ENCODE data around the gene LAG3. TPM values are rescaled to one million over a fixed set of nuclear protein-coding genes. Genes with fewer than 3 reads are reported as not detected.

The LAG3 gene
- total and polyA plus RNA-seq, 2 experiments from 2014 or later: 3.7 to 4.7 TPM

GRCh38 chr12:6825398-6826124 is 53.2 kb downstream of the LAG3 start:
- no peak overlapping the region for H3K27ac ChIP-seq (ENCODE audit: low read depth)
- H3K4me3 ChIP-seq: peak overlapping the region; percentile 63
- peaks cover 57% of the 10 kb centered on the region for H3K4me1 Mint-ChIP-seq

GRCh38 chr12:6826125-6826733 is 53.9 kb downstream of the LAG3 start:
- Mint-ChIP-seq H3K27ac (no peak overlapping the region), H3K4me1 (peaks cover 53% of the 10 kb centered on the region), H3K9me3 (no peaks in the 10 kb centered on the region), H3K27me3 (ENCODE audit: insufficient read depth, low read depth, poor library complexity) (peaks cover 23% of the 10 kb centered on the region), H3K36me3 (ENCODE audit: low read depth) (peaks cover 21% of the 10 kb centered on the region), H3K4me3 (no peak overlapping the region; the same call in 2 of the 3 replicates)
- DNase-seq (ENCODE audit: low spot score): no peak
- no peak overlapping the region for H3K27ac ChIP-seq (ENCODE audit: low read depth)
- H3F3A ChIP-seq (replicated peaks; ENCODE audit: low read depth): peaks cover 17% of the 10 kb centered on the region
- no peaks in the 10 kb centered on the region for H3K9me2 ChIP-seq (ENCODE audit: insufficient read depth)
- H4K20me1 ChIP-seq (replicated peaks; ENCODE audit: insufficient read depth): no peaks in the 10 kb centered on the region
- H3K4me3 ChIP-seq: no peak overlapping the region
- peaks cover 9% of the 10 kb centered on the region for H3K79me2 ChIP-seq (replicated peaks; ENCODE audit: insufficient read depth)
- peak overlapping the region; percentile 88; the same call in 1 of the 2 replicates for H3K4me2 ChIP-seq
- peaks cover 46% of the 10 kb centered on the region for H3K27me3 ChIP-seq (ENCODE audit: insufficient read depth)
- H2AFZ ChIP-seq: no peak overlapping the region
- peaks cover 40% of the 10 kb centered on the region for H3K4me1 ChIP-seq (ENCODE audit: insufficient read depth)
- no peak for ATAC-seq
- 0 out of 2 replicates have a peak, but pooled peaks cover 3% of the 10 kb centered on the region for H3K36me3 ChIP-seq (ENCODE audit: insufficient read depth)
- TF ChIP-seq POLR2AphosphoS5 (IDR thresholded peaks at IDR 0.05; ENCODE audit: low read depth) (no peak), CTCF (conservative IDR thresholded peaks at IDR 0.05; ENCODE audit: low read depth in 2 of 2) (no peak), ZNF462 (CRISPR knock-in tag; IDR thresholded peaks at IDR 0.05) (no peak), EZH2phosphoT487 (IDR thresholded peaks at IDR 0.05; ENCODE audit: unreplicated experiment) (no peak), CREB1 (CRISPR knock-in tag; IDR thresholded peaks at IDR 0.05; ENCODE audit: low read depth) (no peak)

More at GRCh38 chr12:6825398-6826124, 53.2 kb downstream of the LAG3 start:
- Histone ChIP-seq H3K9me2 (ENCODE audit: insufficient read depth) (no peaks in the 10 kb centered on the region), H3F3A (replicated peaks; ENCODE audit: low read depth) (peaks cover 17% of the 10 kb centered on the region), H3K27me3 (ENCODE audit: insufficient read depth) (peaks cover 46% of the 10 kb centered on the region), H3K79me2 (replicated peaks; ENCODE audit: insufficient read depth) (peaks cover 9% of the 10 kb centered on the region), H3K36me3 (ENCODE audit: insufficient read depth) (no peaks in the 10 kb centered on the region), H4K20me1 (replicated peaks; ENCODE audit: insufficient read depth) (no peaks in the 10 kb centered on the region), H3K4me2 (peak overlapping the region; percentile 88), H3K4me1 (ENCODE audit: insufficient read depth) (peaks cover 45% of the 10 kb centered on the region), H2AFZ (no peak overlapping the region)
- H3K4me3 Mint-ChIP-seq: peak overlapping the region; percentile 66
- peaks cover 30% of the 10 kb centered on the region for H3K27me3 Mint-ChIP-seq (ENCODE audit: insufficient read depth, low read depth, poor library complexity)
- DNase-seq (ENCODE audit: low spot score) (peak; percentile 91), ATAC-seq (peak; percentile 27)
- peaks cover 14% of the 10 kb centered on the region for H3K36me3 Mint-ChIP-seq (ENCODE audit: low read depth)
- TF ChIP-seq EZH2 (IDR thresholded peaks at IDR 0.05; ENCODE audit: low read depth, unreplicated experiment) (no peak), POLR2AphosphoS5 (IDR thresholded peaks at IDR 0.05; ENCODE audit: low read depth) (0 out of 2 replicates have a peak, but pooled peaks have one; percentile 14), ZNF331 (CRISPR knock-in tag; IDR thresholded peaks at IDR 0.05; ENCODE audit: low read depth) (no peak), CTCF (conservative IDR thresholded peaks at IDR 0.05; ENCODE audit: low read depth in 2 of 2) (peak; percentile 86 to 94)
- H3K27ac Mint-ChIP-seq: no peak overlapping the region
- H3K9me3 Mint-ChIP-seq: no peaks in the 10 kb centered on the region
